Calu3 (cell line): Measurements from ENCODE around the gene KLK10. TPM values are rescaled to one million over a fixed set of nuclear protein-coding genes. Genes with fewer than 3 reads are reported as not detected.
A peak's percentile ranks its signal among the peaks of the same experiment; 100 is the strongest.
"Not testable (repeated sequence)": the region's sequence is repeated elsewhere in the genome, so short reads cannot be mapped to it uniquely, and the experiment has no call there.

Source experiments
- BruUV-seq: library from RNA; stranded (reverse); fragments of 400-500 nt; replicated peaks from 2 replicates; lab custom pipeline; 2021; lab: Mats Ljungman, UMichigan
- CTCF ChIA-PET: fragments of 300-600 bp; sonication (Branson Sonifier 250); formaldehyde crosslinking; loops from one replicate; lab custom pipeline; 2022; ENCODE audit warnings: antibody characterized with exemption; lab: Charles Lee
- DNase-seq: peaks from one replicate; pipeline ENCODE4 v3.0.0; 2022
- H3K27ac Mint-ChIP-seq: one replicate; pipeline ENCODE4 v1.8.0; 2022; ENCODE audit warnings: mixed read lengths; ENCODE audit not compliant: unreplicated experiment
- H3K27me3 Mint-ChIP-seq: one replicate; pipeline ENCODE4 v1.8.0; 2022; ENCODE audit warnings: mixed read lengths; ENCODE audit not compliant: unreplicated experiment
- H3K36me3 Mint-ChIP-seq: one replicate; pipeline ENCODE4 v1.8.0; 2022; ENCODE audit warnings: mild to moderate bottlenecking, moderate library complexity, mixed read lengths; ENCODE audit not compliant: insufficient read depth, unreplicated experiment
- H3K4me1 Mint-ChIP-seq: one replicate; pipeline ENCODE4 v1.8.0; 2022; ENCODE audit warnings: mild to moderate bottlenecking, low read depth, mixed read lengths; ENCODE audit not compliant: unreplicated experiment
- H3K4me3 Mint-ChIP-seq: one replicate; pipeline ENCODE4 v1.8.0; 2022; ENCODE audit warnings: mild to moderate bottlenecking, low read depth, moderate library complexity, mixed read lengths; ENCODE audit not compliant: unreplicated experiment
- H3K9me3 Mint-ChIP-seq: one replicate; pipeline ENCODE4 v1.8.0; 2022; ENCODE audit warnings: low read depth, mixed read lengths; ENCODE audit not compliant: unreplicated experiment
- intact Hi-C: fragments of 100-400 bp; cut with micrococcal nuclease; formaldehyde crosslinking; loops from one replicate; pipeline ENCODE4 v1.10.0; 2022; ENCODE audit not compliant: unreplicated experiment
- total RNA-seq: library from RNA; stranded (reverse); gene quantifications from 2 replicates; pipeline ENCODE4 v1.2.3, GENCODE V29; 2022
- TF ChIP-seq, protein P1 (sequence below): fragments of 200-600 bp; IDR thresholded peaks from one replicate; pipeline ENCODE4 v1.8.0; 2022; ENCODE audit warnings: antibody characterized with exemption; ENCODE audit not compliant: unreplicated experiment

KLK10 gene
- total RNA-seq, 1 experiment from 2014 or later, result 24.2 TPM

DNA sequence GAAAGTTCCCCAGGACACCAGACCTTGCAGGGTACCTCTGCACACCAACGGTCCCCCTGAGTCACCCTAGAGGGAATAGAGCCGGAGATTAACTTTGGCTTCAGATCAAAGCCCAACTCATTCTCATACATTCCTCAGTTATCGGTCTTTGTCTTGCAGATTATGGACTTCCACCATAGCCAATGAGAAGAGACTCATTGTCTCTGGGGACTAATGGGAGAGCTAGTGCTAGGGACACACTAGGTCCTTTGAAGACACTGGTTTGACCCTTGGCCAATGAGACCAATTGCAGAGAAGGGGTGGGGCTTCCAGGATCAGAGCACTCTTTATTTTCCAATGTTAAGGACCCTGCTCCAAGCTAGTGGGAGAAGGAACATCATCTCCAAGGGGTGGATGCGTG, 41.9 kb downstream of the KLK10 start:
- no TSS peak for BruUV-seq
- Mint-ChIP-seq H3K27me3 (peaks cover 18% of the 10 kb centered on the region), H3K27ac (no peak overlapping the region), H3K36me3 (peaks cover 19% of the 10 kb centered on the region), H3K4me1 (peaks cover 65% of the 10 kb centered on the region), H3K9me3 (no peaks in the 10 kb centered on the region), H3K4me3 (no peak overlapping the region)
- no peak for DNase-seq
- CTCF ChIA-PET, result no interaction called here
- intact Hi-C loops, result no loop called here
- TF ChIP-seq, protein P1, sequence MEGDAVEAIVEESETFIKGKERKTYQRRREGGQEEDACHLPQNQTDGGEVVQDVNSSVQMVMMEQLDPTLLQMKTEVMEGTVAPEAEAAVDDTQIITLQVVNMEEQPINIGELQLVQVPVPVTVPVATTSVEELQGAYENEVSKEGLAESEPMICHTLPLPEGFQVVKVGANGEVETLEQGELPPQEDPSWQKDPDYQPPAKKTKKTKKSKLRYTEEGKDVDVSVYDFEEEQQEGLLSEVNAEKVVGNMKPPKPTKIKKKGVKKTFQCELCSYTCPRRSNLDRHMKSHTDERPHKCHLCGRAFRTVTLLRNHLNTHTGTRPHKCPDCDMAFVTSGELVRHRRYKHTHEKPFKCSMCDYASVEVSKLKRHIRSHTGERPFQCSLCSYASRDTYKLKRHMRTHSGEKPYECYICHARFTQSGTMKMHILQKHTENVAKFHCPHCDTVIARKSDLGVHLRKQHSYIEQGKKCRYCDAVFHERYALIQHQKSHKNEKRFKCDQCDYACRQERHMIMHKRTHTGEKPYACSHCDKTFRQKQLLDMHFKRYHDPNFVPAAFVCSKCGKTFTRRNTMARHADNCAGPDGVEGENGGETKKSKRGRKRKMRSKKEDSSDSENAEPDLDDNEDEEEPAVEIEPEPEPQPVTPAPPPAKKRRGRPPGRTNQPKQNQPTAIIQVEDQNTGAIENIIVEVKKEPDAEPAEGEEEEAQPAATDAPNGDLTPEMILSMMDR, result no peak

DNA sequence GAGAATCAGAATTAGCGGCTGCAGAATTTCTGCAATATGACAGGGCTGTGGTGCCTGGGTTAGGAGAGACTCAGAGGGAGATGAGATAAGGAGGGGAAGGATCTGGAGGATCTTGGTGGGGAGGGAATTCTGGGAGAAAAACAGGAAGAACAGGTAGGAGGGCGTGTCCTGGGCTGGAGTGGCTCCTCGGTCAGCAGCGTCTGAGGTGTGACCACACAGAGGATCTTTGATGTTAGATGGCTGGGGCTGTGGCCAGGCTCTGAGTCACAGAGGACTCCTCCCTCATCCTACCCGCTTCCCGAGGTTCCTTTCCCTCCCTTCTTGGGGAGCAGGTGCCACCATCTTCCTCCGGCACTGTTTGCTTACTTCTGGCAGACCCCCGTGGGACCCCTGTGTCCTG, 43.7 kb downstream of the KLK10 start:
- intact Hi-C loops, result no loop called here
- no TSS peak for BruUV-seq
- peaks cover 7% of the 10 kb centered on the region for H3K27me3 Mint-ChIP-seq
- TF ChIP-seq, protein P1, result no peak
- H3K9me3 Mint-ChIP-seq, result no peaks in the 10 kb centered on the region
- CTCF ChIA-PET, result no interaction called here
- H3K4me3 Mint-ChIP-seq, result peak overlapping the region; percentile 38
- DNase-seq, result peak; percentile 93
- H3K27ac Mint-ChIP-seq, result peak overlapping the region; percentile 95
- H3K4me1 Mint-ChIP-seq, result peaks cover 64% of the 10 kb centered on the region
- peaks cover 19% of the 10 kb centered on the region for H3K36me3 Mint-ChIP-seq

DNA sequence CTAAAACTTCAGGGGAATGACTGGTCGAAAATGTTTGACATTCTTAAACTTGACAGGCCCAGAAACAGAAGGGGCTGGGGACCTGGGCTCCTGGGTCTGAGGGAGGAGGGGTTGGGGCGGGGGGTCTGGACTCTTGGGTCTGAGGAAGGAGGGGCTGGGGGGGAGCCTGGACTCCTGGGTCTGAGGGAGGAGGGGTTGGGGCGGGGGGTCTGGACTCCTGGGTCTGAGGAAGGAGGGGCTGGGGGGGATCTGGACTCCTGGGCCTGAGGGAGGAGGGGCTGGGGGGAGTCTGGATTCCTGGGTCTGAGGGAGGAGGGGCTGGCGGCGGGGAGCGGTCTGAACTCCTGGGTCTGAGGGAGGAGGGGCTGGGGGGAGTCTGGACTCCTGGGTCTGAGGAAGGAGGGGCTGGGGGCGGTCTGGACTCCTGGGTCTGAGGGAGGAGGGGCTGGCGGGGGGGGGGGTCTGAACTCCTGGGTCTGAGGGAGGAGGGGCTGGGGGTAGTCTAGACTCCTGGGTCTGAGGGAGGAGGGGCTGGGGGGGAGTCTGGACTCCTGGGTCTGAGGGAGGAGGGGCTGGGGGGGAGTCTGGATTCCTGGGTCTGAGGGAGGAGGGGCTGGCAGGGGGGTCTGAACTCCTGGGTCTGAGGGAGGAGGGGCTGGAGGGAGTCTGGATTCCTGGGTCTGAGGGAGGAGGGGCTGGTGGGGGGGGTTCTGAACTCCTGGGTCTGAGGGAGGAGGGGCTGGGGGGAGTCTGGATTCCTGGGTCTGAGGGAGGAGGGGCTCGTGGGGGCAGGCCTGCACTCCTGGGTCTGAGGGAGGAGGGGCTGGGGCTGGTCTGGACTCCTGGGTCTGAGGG, 44.6 kb downstream of the KLK10 start:
- Mint-ChIP-seq H3K4me3 (no peak overlapping the region), H3K27ac (peak overlapping the region; percentile 95), H3K9me3 (no peaks in the 10 kb centered on the region), H3K27me3 (no peaks in the 10 kb centered on the region), H3K36me3 (peaks cover 25% of the 10 kb centered on the region), H3K4me1 (peaks cover 67% of the 10 kb centered on the region)
- no TSS peak for BruUV-seq
- intact Hi-C loops, result no loop called here
- DNase-seq, result no peak
- TF ChIP-seq, protein P1, result no peak
- CTCF ChIA-PET, result no interaction called here

DNA sequence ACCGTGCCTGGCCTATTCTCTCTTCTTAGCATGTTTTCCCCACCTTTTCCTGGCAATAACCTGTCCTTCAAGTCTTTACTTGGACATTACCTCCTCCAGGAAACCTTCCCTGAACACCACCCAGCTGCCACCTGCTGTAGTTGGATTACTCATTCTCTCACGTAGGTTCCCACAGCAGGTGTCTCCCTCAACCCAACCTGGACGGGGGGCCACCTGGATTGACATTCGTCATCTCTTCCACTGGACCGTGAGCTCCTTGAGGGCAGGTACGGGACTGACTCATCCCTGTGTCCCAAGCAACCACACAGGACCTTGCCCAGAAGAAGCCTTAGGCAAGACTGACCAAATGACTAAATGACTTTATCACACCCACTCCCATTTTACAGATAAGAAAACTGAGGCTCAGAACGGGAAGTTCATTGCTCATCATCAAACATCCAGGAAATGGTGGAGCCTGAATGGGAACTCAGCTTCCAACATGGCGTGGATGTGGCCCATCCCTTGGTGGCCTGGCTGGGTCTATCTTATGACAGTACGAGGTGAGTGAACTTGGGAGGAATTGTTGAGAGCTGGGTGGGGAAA, 46.6 kb downstream of the KLK10 start:
- TF ChIP-seq, protein P1, result no peak
- Mint-ChIP-seq H3K4me3 (peak overlapping the region; percentile 4), H3K27me3 (no peaks in the 10 kb centered on the region), H3K36me3 (peaks cover 42% of the 10 kb centered on the region), H3K4me1 (peaks cover 64% of the 10 kb centered on the region), H3K27ac (peak overlapping the region; percentile 67), H3K9me3 (no peaks in the 10 kb centered on the region)
- CTCF ChIA-PET, result interaction anchor here (0.9 to 2.3 kb wide), 3 partner anchors 30 to 51 kb away, joined by 3 to 11 read pairs (median 3); no protein-coding TSS in a partner anchor
- peak; percentile 58 for DNase-seq
- no TSS peak for BruUV-seq
- intact Hi-C loops, result no loop called here

DNA sequence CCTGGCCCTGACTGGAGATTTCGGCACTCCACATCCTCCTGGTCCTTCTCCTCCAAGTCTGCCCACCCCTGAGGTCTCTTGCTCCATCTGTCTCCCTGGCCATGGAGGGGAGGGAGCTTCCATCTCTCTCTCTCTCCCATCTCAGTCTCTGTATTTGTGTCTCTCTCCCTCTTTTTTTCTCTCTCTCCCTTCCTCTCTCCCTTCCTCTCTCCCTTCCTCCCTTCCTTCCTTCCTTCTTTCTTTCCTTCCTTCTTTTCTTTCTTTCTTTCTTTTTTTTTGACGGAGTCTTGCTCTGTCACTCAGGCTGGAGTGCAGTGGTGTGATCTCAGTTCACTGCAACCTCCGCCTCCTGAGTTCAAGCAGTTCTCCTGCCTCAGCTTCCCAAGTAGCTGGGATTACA, 49.7 kb downstream of the KLK10 start:
- CTCF ChIA-PET, result interaction anchor here (0.9 to 3.8 kb wide), 4 partner anchors 23 to 47 kb away, joined by 3 to 38 read pairs (median 5); no protein-coding TSS in a partner anchor
- not testable (repeated sequence) for H3K27me3 Mint-ChIP-seq, H3K9me3 Mint-ChIP-seq, DNase-seq, BruUV-seq
- Mint-ChIP-seq H3K27ac (peak overlapping the region; percentile 81), H3K4me3 (peak overlapping the region; percentile 72), H3K4me1 (peaks cover 63% of the 10 kb centered on the region), H3K36me3 (peaks cover 43% of the 10 kb centered on the region)
- intact Hi-C loops, result loop anchor here (2.0 kb wide), 1 partner anchor 37 kb away; no protein-coding TSS in a partner anchor
